A673 (cell line): ENCODE measurements around the gene USP2. TPM values are rescaled to one million over a fixed set of nuclear protein-coding genes. Genes with fewer than 3 reads are reported as not detected.

Experiments
- BruUV-seq: library from RNA; stranded (reverse); fragments of 400-500 nt; replicated peaks from 2 replicates; lab custom pipeline; 2021; lab: Mats Ljungman, UMichigan
- CTCF ChIA-PET: fragments of 300-600 bp; sonication (Branson Sonifier 250); formaldehyde crosslinking; loops from one replicate; lab custom pipeline; 2022; ENCODE audit warnings: antibody characterized with exemption; lab: Charles Lee
- POLR2A ChIA-PET: fragments of 300-600 bp; sonication (Branson Sonifier 250); formaldehyde crosslinking; loops from one replicate; lab custom pipeline; 2022; ENCODE audit warnings: antibody characterized with exemption; ENCODE audit not compliant: low non-redundant PET; lab: Charles Lee
- DNase-seq: peaks from one replicate; pipeline ENCODE4 v3.0.0-alpha.2; 2015; ENCODE audit warnings: low spot score
- H3K27ac ChIP-seq: fragments of 200-600 bp; sonication (generic); 2 replicates; pipeline ENCODE4 v1.5.1; 2016; ENCODE audit warnings: mixed run types, low read depth, mild to moderate bottlenecking, mixed read lengths, antibody characterized with exemption, low read length; ENCODE audit not compliant: poor library complexity, severe bottlenecking
- H3K27me3 ChIP-seq: fragments of 200-600 bp; sonication (generic); replicated peaks from 2 replicates; pipeline ENCODE4 v1.6.1; 2017; ENCODE audit warnings: mixed run types, low read depth, mild to moderate bottlenecking, mixed read lengths, antibody characterized with exemption, low read length; ENCODE audit not compliant: insufficient read depth, poor library complexity
- H3K36me3 ChIP-seq: fragments of 200-600 bp; sonication (generic); 2 replicates; pipeline ENCODE4 v1.6.1; 2016; ENCODE audit warnings: mixed run types, mild to moderate bottlenecking, mixed read lengths, antibody characterized with exemption, low read length; ENCODE audit not compliant: insufficient read depth, poor library complexity, severe bottlenecking
- H3K4me1 ChIP-seq: fragments of 200-600 bp; sonication (generic); 2 replicates; pipeline ENCODE4 v1.6.1; 2017; ENCODE audit warnings: mixed run types, mild to moderate bottlenecking, mixed read lengths, antibody characterized with exemption, low read length; ENCODE audit not compliant: insufficient read depth, poor library complexity, severe bottlenecking
- H3K4me3 ChIP-seq: fragments of 200-600 bp; sonication (generic); 2 replicates; pipeline ENCODE4 v1.5.1; 2016; ENCODE audit warnings: low read depth, mixed run types, mild to moderate bottlenecking, mixed read lengths, low read length; ENCODE audit not compliant: poor library complexity, severe bottlenecking
- H3K9me3 ChIP-seq: fragments of 200-600 bp; sonication (generic); 2 replicates; pipeline ENCODE4 v1.6.1; 2016; ENCODE audit warnings: mixed run types, low read depth, mild to moderate bottlenecking, mixed read lengths, antibody characterized with exemption, low read length; ENCODE audit not compliant: poor library complexity, severe bottlenecking
- EZH2 ChIP-seq: fragments of 200-600 bp; sonication (generic); IDR thresholded peaks from 2 replicates; pipeline ENCODE4 v1.6.1; 2017; ENCODE audit warnings: borderline replicate concordance, low read depth, mild to moderate bottlenecking, mixed read lengths, antibody characterized with exemption, low read length; ENCODE audit not compliant: poor library complexity, severe bottlenecking
- intact Hi-C: fragments of 100-400 bp; cut with micrococcal nuclease; formaldehyde crosslinking; loops from one replicate; pipeline ENCODE4 v1.10.0; 2022; ENCODE audit not compliant: unreplicated experiment
- total RNA-seq: library from RNA; stranded (reverse); gene quantifications from 2 replicates; pipeline ENCODE4 v1.2.3, GENCODE V29; 2021
- TF ChIP-seq, protein P1 (sequence below): fragments of 300-800, 200-600 bp; sonication (generic); conservative IDR thresholded peaks from 2 replicates; pipeline ENCODE4 v1.5.1; 2017; ENCODE audit warnings: low read depth, mild to moderate bottlenecking, antibody characterized with exemption, low read length, moderate library complexity, mixed read lengths

The USP2 gene
- total RNA-seq, 1 experiment from 2014 or later = 4.8 TPM

DNA sequence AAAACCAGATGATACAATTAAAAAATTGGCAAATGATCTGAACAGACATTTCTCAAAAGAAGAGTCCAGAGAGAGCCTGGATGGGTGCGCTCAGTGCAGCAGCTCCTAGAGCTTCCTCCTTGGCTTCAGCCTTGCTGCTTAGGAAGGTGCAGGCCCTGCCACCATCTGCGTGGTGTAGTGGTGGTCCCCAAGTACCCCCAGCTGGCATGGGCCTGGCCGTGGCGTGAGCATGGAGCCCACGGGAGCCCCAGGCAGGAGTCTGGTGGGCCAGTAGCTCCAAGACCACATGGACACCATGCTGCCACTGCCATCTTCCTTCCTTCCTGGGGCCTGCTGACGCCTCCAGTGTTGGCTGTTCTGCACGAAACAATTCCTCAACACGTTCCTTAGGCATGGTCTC lies 21.0 kb upstream of the USP2 start:
- BruUV-seq = no TSS peak
- Histone ChIP-seq H3K9me3 (peaks cover 11% of the 10 kb centered on the region), H3K4me3 (no peak overlapping the region), H3K27me3 (no peaks in the 10 kb centered on the region), H3K4me1 (no peaks in the 10 kb centered on the region), H3K27ac (no peak overlapping the region), H3K36me3 (no peaks in the 10 kb centered on the region)
- POLR2A ChIA-PET = no interaction called here
- intact Hi-C loops = no loop called here
- CTCF ChIA-PET = interaction anchor here (0.6 kb wide), 1 partner anchor 20 kb away, joined by 6 read pairs; no protein-coding TSS in a partner anchor
- TF ChIP-seq EZH2 = no peak
- TF ChIP-seq, protein P1, sequence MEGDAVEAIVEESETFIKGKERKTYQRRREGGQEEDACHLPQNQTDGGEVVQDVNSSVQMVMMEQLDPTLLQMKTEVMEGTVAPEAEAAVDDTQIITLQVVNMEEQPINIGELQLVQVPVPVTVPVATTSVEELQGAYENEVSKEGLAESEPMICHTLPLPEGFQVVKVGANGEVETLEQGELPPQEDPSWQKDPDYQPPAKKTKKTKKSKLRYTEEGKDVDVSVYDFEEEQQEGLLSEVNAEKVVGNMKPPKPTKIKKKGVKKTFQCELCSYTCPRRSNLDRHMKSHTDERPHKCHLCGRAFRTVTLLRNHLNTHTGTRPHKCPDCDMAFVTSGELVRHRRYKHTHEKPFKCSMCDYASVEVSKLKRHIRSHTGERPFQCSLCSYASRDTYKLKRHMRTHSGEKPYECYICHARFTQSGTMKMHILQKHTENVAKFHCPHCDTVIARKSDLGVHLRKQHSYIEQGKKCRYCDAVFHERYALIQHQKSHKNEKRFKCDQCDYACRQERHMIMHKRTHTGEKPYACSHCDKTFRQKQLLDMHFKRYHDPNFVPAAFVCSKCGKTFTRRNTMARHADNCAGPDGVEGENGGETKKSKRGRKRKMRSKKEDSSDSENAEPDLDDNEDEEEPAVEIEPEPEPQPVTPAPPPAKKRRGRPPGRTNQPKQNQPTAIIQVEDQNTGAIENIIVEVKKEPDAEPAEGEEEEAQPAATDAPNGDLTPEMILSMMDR = no peak
- no peak for DNase-seq

DNA sequence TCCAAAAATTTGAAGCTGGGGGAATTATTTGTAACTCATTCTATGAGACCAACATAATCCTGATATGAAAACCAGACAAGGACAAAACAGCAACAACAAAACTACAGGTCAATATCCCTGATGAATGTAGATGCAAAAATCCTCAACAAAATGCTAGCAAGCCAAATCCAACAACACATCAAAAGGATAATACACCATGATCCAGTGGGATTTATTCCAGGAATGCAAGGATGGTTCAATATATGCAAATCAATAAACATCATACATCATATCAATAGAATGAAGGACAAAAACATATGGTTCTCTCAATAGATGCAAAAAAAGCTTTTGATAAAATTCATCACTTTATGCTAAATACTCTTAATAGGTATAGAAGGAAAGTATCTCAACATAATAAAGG lies 19.4 kb upstream of the USP2 start:
- no peaks in the 10 kb centered on the region for H3K27me3 ChIP-seq
- no peak overlapping the region for H3K27ac ChIP-seq
- peaks cover 11% of the 10 kb centered on the region for H3K9me3 ChIP-seq
- no peak overlapping the region for H3K4me3 ChIP-seq
- BruUV-seq = no TSS peak
- H3K4me1 ChIP-seq = no peaks in the 10 kb centered on the region
- intact Hi-C loops = no loop called here
- TF ChIP-seq, protein P1 = no peak
- TF ChIP-seq EZH2 = no peak
- H3K36me3 ChIP-seq = no peaks in the 10 kb centered on the region
- no peak for DNase-seq
- POLR2A ChIA-PET = no interaction called here
- CTCF ChIA-PET = no interaction called here

DNA sequence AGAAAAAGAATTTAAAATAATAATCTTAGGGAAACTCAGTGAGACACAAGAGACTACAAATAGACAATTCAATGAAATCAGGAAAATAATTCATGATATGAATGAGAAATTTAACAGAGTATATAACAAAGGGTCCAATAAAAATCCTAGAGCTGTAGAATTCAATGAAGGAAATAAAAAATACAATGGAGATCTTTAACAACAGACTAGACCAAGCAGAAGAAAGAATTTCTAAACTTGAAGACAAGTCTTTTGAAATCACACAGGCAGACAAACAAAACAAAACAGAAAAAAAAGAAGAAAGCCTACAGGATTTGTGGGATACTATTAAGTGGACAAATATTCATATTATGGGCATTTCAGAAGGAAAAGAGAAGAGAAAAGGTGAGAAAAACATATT lies 16.2 kb upstream of the USP2 start:
- no peak overlapping the region for H3K4me3 ChIP-seq
- intact Hi-C loops = no loop called here
- no peak for DNase-seq
- ChIA-PET POLR2A (no interaction called here), CTCF (interaction anchor here (1.1 kb wide), 1 partner anchor 59 kb away, joined by 7 read pairs; no protein-coding TSS in a partner anchor)
- no peaks in the 10 kb centered on the region for H3K27me3 ChIP-seq
- H3K27ac ChIP-seq = no peak overlapping the region
- TF ChIP-seq, protein P1 = no peak
- TF ChIP-seq EZH2 = no peak
- no peaks in the 10 kb centered on the region for H3K4me1 ChIP-seq
- H3K36me3 ChIP-seq = no peaks in the 10 kb centered on the region
- no TSS peak for BruUV-seq
- peaks cover 11% of the 10 kb centered on the region for H3K9me3 ChIP-seq
